ENCODE measurements around the gene LCN12.

LCN12 gene

DNA sequence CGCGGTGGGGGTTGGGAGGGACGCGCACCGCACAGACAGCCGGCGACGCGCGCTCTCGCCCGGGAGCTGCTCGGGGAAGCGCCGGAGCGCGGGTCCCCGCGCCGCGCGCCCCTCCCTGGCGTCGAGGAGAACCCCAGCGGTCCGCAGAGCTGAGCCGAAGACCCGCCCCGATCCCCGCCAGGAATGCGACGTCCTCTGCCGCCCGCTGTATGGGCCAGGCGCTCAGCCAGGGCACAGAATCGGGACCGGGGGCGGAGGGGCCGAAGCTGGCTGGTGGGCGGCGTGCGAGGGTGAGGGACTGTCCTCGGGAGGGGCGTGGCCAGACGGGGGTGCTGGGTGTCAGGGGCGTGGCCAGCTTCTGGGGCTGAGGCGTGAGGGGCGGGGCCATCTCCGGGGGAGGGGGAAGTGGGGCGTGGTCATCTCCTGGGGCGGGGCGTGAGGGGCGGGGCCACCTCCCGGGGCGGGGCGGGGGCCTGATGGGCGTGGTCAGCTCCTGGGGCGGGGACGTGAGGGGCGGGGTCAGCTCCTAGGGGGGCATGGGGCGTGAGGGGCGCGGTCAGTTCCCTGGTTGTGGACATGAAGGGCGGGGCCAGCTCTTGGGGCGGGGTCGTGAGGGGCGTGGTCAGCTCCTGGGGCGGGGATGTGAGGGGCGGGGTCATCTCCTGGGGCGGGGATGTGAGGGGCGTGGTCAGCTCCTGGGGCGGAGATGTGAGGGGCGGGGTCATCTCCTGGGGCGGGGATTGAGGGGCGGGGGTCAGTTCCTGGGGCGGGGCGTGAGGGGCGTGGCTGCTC, 26.2 kb downstream of the LCN12 start:
- H3K9me3 ChIP-seq (ENCODE audit: insufficient read depth, low read length), result no peaks in the 10 kb centered on the region
- no peaks in the 10 kb centered on the region for H3K36me3 ChIP-seq (ENCODE audit: insufficient read depth, insufficient read length, low read length)
- H3K4me1 ChIP-seq (ENCODE audit: insufficient read depth, insufficient read length), result peaks cover 47% of the 10 kb centered on the region
- peak overlapping the region; percentile 76 for H3K4me3 ChIP-seq (ENCODE audit: insufficient read length, low read depth)
- peak; percentile 49 for DNase-seq (ENCODE audit: low read depth, low spot score)
- TF ChIP-seq YY1 (IDR thresholded peaks at IDR 0.05; ENCODE audit: insufficient read depth, insufficient read length), result no peak
- TF ChIP-seq SUZ12 (IDR thresholded peaks at IDR 0.05; ENCODE audit: extremely low read depth, insufficient read depth, insufficient read length), result no peak
- no peak for TF ChIP-seq ZNF274 (IDR thresholded peaks at IDR 0.05; ENCODE audit: low read depth, low read length)
- peaks cover 12% of the 10 kb centered on the region for H3K27me3 ChIP-seq (ENCODE audit: insufficient read depth, insufficient read length)
- peak overlapping the region; percentile 79 for H3K9ac ChIP-seq (ENCODE audit: insufficient read length, low read depth)

DNA sequence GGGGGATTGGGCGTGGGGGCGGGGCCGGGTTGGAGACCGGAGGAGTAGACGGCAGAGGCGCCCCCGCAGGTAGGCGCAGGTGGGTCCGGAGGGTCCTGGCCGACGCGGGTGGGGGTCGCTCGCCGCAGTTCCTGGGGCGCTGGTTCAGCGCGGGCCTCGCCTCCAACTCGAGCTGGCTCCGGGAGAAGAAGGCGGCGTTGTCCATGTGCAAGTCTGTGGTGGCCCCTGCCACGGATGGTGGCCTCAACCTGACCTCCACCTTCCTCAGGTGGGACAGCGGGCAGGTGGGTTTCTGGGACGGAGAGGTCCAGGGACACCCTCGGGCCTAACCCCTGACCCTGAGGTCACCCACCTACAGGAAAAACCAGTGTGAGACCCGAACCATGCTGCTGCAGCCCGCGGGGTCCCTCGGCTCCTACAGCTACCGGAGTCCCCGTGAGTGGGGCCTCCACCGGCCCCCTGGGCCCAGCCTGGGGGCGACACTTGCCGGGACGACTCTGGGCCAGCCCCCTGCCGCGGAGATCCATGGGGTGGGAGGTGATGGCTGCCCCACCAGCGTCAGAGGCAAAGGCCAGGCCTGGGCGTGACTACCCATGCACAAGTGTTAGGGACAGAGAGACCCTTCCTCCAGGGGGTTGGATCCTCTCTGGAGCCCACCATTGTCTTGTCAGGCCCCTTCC, 26.9 kb downstream of the LCN12 start:
- Histone ChIP-seq H3K4me1 (ENCODE audit: insufficient read depth, insufficient read length) (peaks cover 47% of the 10 kb centered on the region), H3K4me3 (ENCODE audit: insufficient read length, low read depth) (peak overlapping the region; percentile 24)
- TF ChIP-seq YY1 (IDR thresholded peaks at IDR 0.05; ENCODE audit: insufficient read depth, insufficient read length) (no peak), ZNF274 (IDR thresholded peaks at IDR 0.05; ENCODE audit: low read depth, low read length) (no peak)

DNA sequence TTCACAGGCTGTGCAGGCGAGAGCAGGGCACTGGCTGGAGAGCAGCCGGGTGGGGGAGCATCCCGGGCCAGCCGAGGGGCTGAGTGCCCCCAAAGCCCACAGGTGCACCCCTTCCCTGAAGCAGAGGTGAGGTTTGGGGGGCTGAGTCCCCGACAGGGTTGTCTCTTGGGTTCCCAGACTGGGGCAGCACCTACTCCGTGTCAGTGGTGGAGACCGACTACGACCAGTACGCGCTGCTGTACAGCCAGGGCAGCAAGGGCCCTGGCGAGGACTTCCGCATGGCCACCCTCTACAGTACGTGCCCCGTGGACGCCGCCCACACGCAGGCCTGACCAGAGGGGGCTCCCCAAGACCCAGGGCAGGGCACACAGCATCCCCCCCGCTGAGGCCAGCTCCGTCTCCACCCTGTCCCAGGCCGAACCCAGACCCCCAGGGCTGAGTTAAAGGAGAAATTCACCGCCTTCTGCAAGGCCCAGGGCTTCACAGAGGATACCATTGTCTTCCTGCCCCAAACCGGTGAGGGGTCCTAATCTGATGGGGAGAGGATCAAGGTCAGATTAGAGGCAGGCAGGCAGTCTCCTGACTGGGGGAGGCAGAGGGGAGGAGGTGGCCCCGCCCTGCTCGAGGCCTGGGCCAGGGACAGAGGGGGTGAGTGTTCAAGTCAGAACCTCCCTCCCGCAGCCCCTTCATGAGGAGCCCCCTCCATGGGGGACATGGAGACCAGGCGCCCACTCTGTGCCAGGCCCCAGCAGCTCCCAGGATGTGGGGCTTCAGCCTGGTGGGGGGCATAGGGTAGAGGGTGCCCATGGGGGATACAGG, 27.9 kb downstream of the LCN12 start:
- H3K36me3 ChIP-seq (ENCODE audit: insufficient read depth, insufficient read length, low read length), result no peaks in the 10 kb centered on the region
- no peak overlapping the region for H3K4me3 ChIP-seq (ENCODE audit: insufficient read length, low read depth)
- DNase-seq (ENCODE audit: low read depth, low spot score), result no peak
- peaks cover 50% of the 10 kb centered on the region for H3K4me1 ChIP-seq (ENCODE audit: insufficient read depth, insufficient read length)
- H3K27me3 ChIP-seq (ENCODE audit: insufficient read depth, insufficient read length), result peaks cover 12% of the 10 kb centered on the region
- H3K9me3 ChIP-seq (ENCODE audit: insufficient read depth, low read length), result no peaks in the 10 kb centered on the region
- TF ChIP-seq ZNF274 (IDR thresholded peaks at IDR 0.05; ENCODE audit: low read depth, low read length) (no peak), YY1 (IDR thresholded peaks at IDR 0.05; ENCODE audit: insufficient read depth, insufficient read length) (no peak), SUZ12 (IDR thresholded peaks at IDR 0.05; ENCODE audit: extremely low read depth, insufficient read depth, insufficient read length) (no peak)
- H3K9ac ChIP-seq (ENCODE audit: insufficient read length, low read depth), result peak overlapping the region; percentile 50

More for the DNA sequence above, 26.9 kb downstream of the LCN12 start:
- H3K27me3 ChIP-seq (ENCODE audit: insufficient read depth, insufficient read length), result peaks cover 12% of the 10 kb centered on the region
- no peaks in the 10 kb centered on the region for H3K9me3 ChIP-seq (ENCODE audit: insufficient read depth, low read length)
- no peak for DNase-seq (ENCODE audit: low read depth, low spot score)
- no peaks in the 10 kb centered on the region for H3K36me3 ChIP-seq (ENCODE audit: insufficient read depth, insufficient read length, low read length)
- no peak overlapping the region for H3K9ac ChIP-seq (ENCODE audit: insufficient read length, low read depth)

DNA sequence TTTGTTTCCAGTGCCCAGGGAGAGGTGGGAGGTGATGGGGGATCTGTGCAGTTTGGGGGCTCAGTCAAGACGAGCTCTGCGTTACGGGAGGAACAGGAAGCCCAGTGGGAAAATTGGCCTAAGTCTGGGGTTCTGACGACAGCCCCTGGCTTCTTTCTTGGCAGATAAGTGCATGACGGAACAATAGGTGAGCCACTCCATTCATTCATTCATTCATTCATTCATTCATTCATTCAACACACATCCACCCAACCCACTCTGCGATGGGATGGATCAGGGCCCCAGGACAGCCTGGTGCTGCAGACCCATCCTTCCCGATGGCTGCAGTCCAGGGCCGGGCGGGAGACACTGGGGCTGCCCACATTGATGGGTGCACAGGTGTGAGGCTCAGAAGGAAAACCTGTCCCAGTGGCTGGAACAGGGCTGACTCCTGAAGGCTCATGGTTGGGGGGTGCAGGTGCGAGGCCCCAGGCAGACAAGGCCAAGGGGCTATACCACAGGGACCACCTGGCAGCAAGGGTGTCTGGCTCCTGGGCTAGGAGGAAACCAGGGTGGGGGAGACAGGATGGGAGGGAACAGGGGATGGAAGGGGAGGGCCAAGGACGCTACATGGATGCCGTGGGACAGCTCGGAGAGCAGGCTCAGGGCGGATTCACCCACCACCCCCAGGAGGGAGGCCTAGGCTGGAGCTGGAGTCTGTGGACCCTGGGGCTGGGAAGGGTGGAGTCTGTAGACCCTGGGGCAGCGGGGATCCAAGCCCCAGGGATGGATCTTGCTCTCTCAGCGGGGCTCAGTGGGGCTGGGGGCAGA, 28.8 kb downstream of the LCN12 start:
- H3K27me3 ChIP-seq (ENCODE audit: insufficient read depth, insufficient read length), result peaks cover 12% of the 10 kb centered on the region
- H3K4me1 ChIP-seq (ENCODE audit: insufficient read depth, insufficient read length), result peaks cover 55% of the 10 kb centered on the region
- H3K9me3 ChIP-seq (ENCODE audit: insufficient read depth, low read length), result no peaks in the 10 kb centered on the region
- DNase-seq (ENCODE audit: low read depth, low spot score), result no peak
- no peaks in the 10 kb centered on the region for H3K36me3 ChIP-seq (ENCODE audit: insufficient read depth, insufficient read length, low read length)
- no peak overlapping the region for H3K4me3 ChIP-seq (ENCODE audit: insufficient read length, low read depth)
- TF ChIP-seq ZNF274 (IDR thresholded peaks at IDR 0.05; ENCODE audit: low read depth, low read length) (no peak), SUZ12 (IDR thresholded peaks at IDR 0.05; ENCODE audit: extremely low read depth, insufficient read depth, insufficient read length) (no peak), YY1 (IDR thresholded peaks at IDR 0.05; ENCODE audit: insufficient read depth, insufficient read length) (no peak)
- peak overlapping the region; percentile 17 for H3K9ac ChIP-seq (ENCODE audit: insufficient read length, low read depth)

GRCh38 chr9:136981588-136982231, 29.6 kb downstream of the LCN12 start:
- Histone ChIP-seq H3K9ac (ENCODE audit: insufficient read length, low read depth) (peak overlapping the region; percentile 17), H3K4me3 (ENCODE audit: insufficient read length, low read depth) (no peak overlapping the region), H3K9me3 (ENCODE audit: insufficient read depth, low read length) (no peaks in the 10 kb centered on the region), H3K36me3 (ENCODE audit: insufficient read depth, insufficient read length, low read length) (no peaks in the 10 kb centered on the region), H3K27me3 (ENCODE audit: insufficient read depth, insufficient read length) (peaks cover 12% of the 10 kb centered on the region), H3K4me1 (ENCODE audit: insufficient read depth, insufficient read length) (peaks cover 49% of the 10 kb centered on the region)
- DNase-seq (ENCODE audit: low read depth, low spot score), result no peak
- TF ChIP-seq ZNF274 (IDR thresholded peaks at IDR 0.05; ENCODE audit: low read depth, low read length) (no peak), YY1 (IDR thresholded peaks at IDR 0.05; ENCODE audit: insufficient read depth, insufficient read length) (no peak), SUZ12 (IDR thresholded peaks at IDR 0.05; ENCODE audit: extremely low read depth, insufficient read depth, insufficient read length) (no peak)
